ENCODE data around the gene IYD. TPM values are rescaled to one million over a fixed set of nuclear protein-coding genes. Genes with fewer than 3 reads are reported as not detected.

IYD gene
- total RNA-seq, 1 experiment from 2014 or later, result not detected

DNA sequence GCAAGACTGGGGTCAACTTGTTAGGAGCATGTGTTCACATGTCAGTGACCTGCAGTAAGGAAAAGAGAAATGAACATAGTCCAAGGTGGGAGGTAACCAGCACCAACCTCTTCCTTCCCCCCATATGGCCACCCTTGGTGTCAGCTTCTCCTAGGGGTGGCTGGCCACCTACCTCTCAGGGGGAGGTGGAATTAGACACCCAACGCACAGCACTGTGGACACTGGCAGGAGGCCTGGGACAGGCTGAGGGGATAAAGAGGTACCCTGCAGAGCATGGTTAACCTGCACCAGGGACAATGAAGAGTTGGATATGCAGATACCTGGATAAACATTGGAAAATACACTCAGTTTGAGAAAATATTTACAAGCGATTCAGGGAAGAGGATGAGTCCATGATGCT is 84.5 kb downstream of the IYD start:
- Mint-ChIP-seq H3K9me3 (no peaks in the 10 kb centered on the region), H3K27me3 (ENCODE audit: low read depth) (no peaks in the 10 kb centered on the region; the same call in 1 of the 2 replicates), H3K27ac (no peak overlapping the region), H3K4me3 (no peak overlapping the region), H3K4me1 (peaks cover 12 to 22% of the 10 kb centered on the region in 2 experiments), H3K36me3 (ENCODE audit: insufficient read depth in 1 of 3, low read depth in 3 of 3) (no peaks in the 10 kb centered on the region)
- H4K20me1 ChIP-seq (ENCODE audit: control insufficient read depth, insufficient read depth, insufficient read length), result no peaks in the 10 kb centered on the region
- H4K5ac ChIP-seq (ENCODE audit: insufficient read length, low read depth, low read length), result no peak overlapping the region
- no peak for TF ChIP-seq CTCF (conservative IDR thresholded peaks at IDR 0.05)
- H3K27ac ChIP-seq (ENCODE audit: insufficient read length, low read depth, low read length), result no peak overlapping the region
- H2BK15ac ChIP-seq (ENCODE audit: low read depth, low read length), result no peak overlapping the region
- no peak overlapping the region for H2BK12ac ChIP-seq (ENCODE audit: insufficient read length, low read depth, low read length)
- no peak overlapping the region for H3T11ph ChIP-seq (ENCODE audit: low read length)
- no peak for DNase-seq
- no peaks in the 10 kb centered on the region for H3K4me1 ChIP-seq (ENCODE audit: insufficient read depth, low read length)
- no peak overlapping the region for H2BK20ac ChIP-seq (ENCODE audit: low read depth, low read length, poor library complexity, severe bottlenecking)
- no peak overlapping the region for H3K18ac ChIP-seq (ENCODE audit: insufficient read length, low read depth, low read length)
- no CpG with 5 or more reads among the region's 2 CpGs for WGBS (ENCODE audit: extremely low coverage, insufficient read length, low lambda C conversion rate)
- H3K56ac ChIP-seq (ENCODE audit: insufficient read length, low read depth, low read length), result no peak overlapping the region
- H3K79me1 ChIP-seq (ENCODE audit: insufficient read depth, low read depth, low read length, poor library complexity, severe bottlenecking), result no peaks in the 10 kb centered on the region
- no peak overlapping the region for H3K4me2 ChIP-seq (ENCODE audit: insufficient read depth, insufficient read length, low read length)
- no peaks in the 10 kb centered on the region for H3K27me3 ChIP-seq (ENCODE audit: insufficient read depth, low read length)
- no peaks in the 10 kb centered on the region for H3K79me2 ChIP-seq (ENCODE audit: insufficient read depth, low read length)
- no peak overlapping the region for H3K14ac ChIP-seq (ENCODE audit: insufficient read depth, low read length)
- H4K8ac ChIP-seq (replicated peaks; ENCODE audit: insufficient read length, low read depth, low read length), result no peak overlapping the region
- no peak overlapping the region for H2BK5ac ChIP-seq (ENCODE audit: insufficient read length, low read length)
- H4K91ac ChIP-seq (ENCODE audit: insufficient read length, low read depth, low read length), result no peak overlapping the region
- H3K23ac ChIP-seq (ENCODE audit: insufficient read length, low read depth, low read length), result no peak overlapping the region
- H3K9ac ChIP-seq (ENCODE audit: extremely low read depth, insufficient read length, low read length), result no peak overlapping the region
- H3K4ac ChIP-seq (ENCODE audit: low read depth, low read length), result no peak overlapping the region
- H3K9me3 ChIP-seq (ENCODE audit: control insufficient read depth, low read depth, low read length), result no peaks in the 10 kb centered on the region
- H2BK120ac ChIP-seq (ENCODE audit: low read depth, low read length, poor library complexity, severe bottlenecking), result no peak overlapping the region
- no peak overlapping the region for H2AK5ac ChIP-seq (ENCODE audit: insufficient read length, low read length)
- H2AFZ ChIP-seq (ENCODE audit: low read length), result no peak overlapping the region
- no peaks in the 10 kb centered on the region for H3K23me2 ChIP-seq (ENCODE audit: insufficient read length, low read depth, low read length, poor library complexity, severe bottlenecking)

Other genes starting within 250 kb of the IYD start
- 0.09 and 0.37 TPM in 2 replicates for gene PPP1R14C, start 226.0 kb upstream of the IYD start, total RNA-seq (2021)
- 0.64 and 1.0 TPM in 2 replicates for gene PLEKHG1, start 230.9 kb downstream of the IYD start, total RNA-seq (2021)